AG09309 (cell line): ENCODE data around the gene SLC35D2.

Source experiments
- DNase-seq: peaks from one replicate; pipeline ENCODE4 v3.0.0-alpha.2; 2010; ENCODE audit warnings: low read depth
- H3K4me3 ChIP-seq: 2 replicates; pipeline ENCODE4 v1.5.1; 2011; ENCODE audit warnings: mild to moderate bottlenecking, low read depth, low read length, moderate library complexity; ENCODE audit not compliant: control insufficient read depth
- CTCF ChIP-seq: IDR thresholded peaks from 2 replicates; pipeline ENCODE4 v1.5.1; 2011; ENCODE audit warnings: mild to moderate bottlenecking, low read depth, low read length, inconsistent platforms; ENCODE audit not compliant: insufficient read depth, control insufficient read depth; ENCODE audit errors: missing control alignments

SLC35D2 gene

GRCh38 chr9:96399325-96399633 lies 15.8 kb upstream of the SLC35D2 start:
- H3K4me3 ChIP-seq = no peak overlapping the region
- no peak for DNase-seq
- TF ChIP-seq CTCF = no peak

- no peak for TF ChIP-seq CTCF
- H3K4me3 ChIP-seq = no peak overlapping the region
- no peak for DNase-seq
Observed at GRCh38 chr9:96398582-96399324, 15.2 kb upstream of the SLC35D2 start.

GRCh38 chr9:96395964-96396363 lies 12.5 kb upstream of the SLC35D2 start:
- no peak for DNase-seq
- TF ChIP-seq CTCF = no peak
- no peak overlapping the region for H3K4me3 ChIP-seq

- no peak for DNase-seq
- H3K4me3 ChIP-seq = no peak overlapping the region
- TF ChIP-seq CTCF = no peak
Observed at GRCh38 chr9:96394832-96395496, 11.5 kb upstream of the SLC35D2 start.

- TF ChIP-seq CTCF = no peak
- DNase-seq = no peak
- H3K4me3 ChIP-seq = no peak overlapping the region
Observed at GRCh38 chr9:96392263-96392662, 8.8 kb upstream of the SLC35D2 start.

- no peak for TF ChIP-seq CTCF
- no peak for DNase-seq
Observed at GRCh38 chr9:96391021-96391765, 7.7 kb upstream of the SLC35D2 start.

More at GRCh38 chr9:96391021-96391765, 7.7 kb upstream of the SLC35D2 start:
- H3K4me3 ChIP-seq = no peak overlapping the region
